Activated T-helper 17 cell treated with anti-CD3 and anti-CD28 coated beads, Interleukin-2, amount 50 U/mL, for 72 hours (primary cell): ENCODE data around the gene TASOR2. TPM values are rescaled to one million over a fixed set of nuclear protein-coding genes. Genes with fewer than 3 reads are reported as not detected.

Source experiments
- ATAC-seq: fragments of 150-1000 bp; cut with Tn5 transposase; replicated peaks from 2 replicates; pipeline ENCODE4 v1.10.0; 2021; ENCODE audit warnings: mild to moderate bottlenecking, moderate library complexity
- H3K27ac Mint-ChIP-seq: one replicate; pipeline ENCODE4 v1.8.0; 2022; ENCODE audit warnings: mixed read lengths
- H3K27me3 Mint-ChIP-seq: one replicate; pipeline ENCODE4 v1.8.0; 2022; ENCODE audit warnings: mixed read lengths
- H3K36me3 Mint-ChIP-seq: one replicate; pipeline ENCODE4 v1.8.0; 2022; ENCODE audit warnings: low read depth, mild to moderate bottlenecking, mixed read lengths
- H3K4me1 Mint-ChIP-seq: one replicate; pipeline ENCODE4 v1.8.0; 2022; ENCODE audit warnings: mixed read lengths
- H3K4me3 Mint-ChIP-seq: one replicate; pipeline ENCODE4 v1.8.0; 2022; ENCODE audit warnings: mild to moderate bottlenecking, mixed read lengths
- H3K9me3 Mint-ChIP-seq: one replicate; pipeline ENCODE4 v1.8.0; 2022; ENCODE audit warnings: mixed read lengths
- total RNA-seq, 2 donors: library from RNA; stranded (reverse); gene quantifications; one replicate each; pipeline ENCODE4 v1.2.3, GENCODE V29; 2022

TASOR2 gene
- total RNA-seq, 2 donors from 2014 or later = 48.9 to 51.6 TPM

DNA sequence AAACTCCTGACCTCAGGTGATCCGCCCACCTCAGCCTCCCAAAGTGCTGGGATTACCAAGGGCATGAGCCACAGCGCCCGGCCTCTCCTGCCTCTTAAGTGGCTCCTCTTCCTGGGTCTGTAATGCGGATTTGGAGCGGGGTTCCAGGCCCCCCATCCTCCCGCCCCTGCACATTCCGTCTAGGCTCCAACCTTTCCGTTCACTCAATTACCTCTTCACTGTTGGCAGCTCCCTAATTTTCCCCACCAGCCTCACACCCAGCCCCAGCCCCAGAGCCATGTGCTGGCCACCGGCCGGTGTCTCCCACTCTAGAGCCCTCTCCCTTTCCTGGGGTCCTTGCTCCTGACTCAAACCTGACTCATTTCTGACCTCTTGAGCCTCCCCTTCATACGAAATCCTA lies 34.9 kb upstream of the TASOR2 start:
- Mint-ChIP-seq H3K27ac (no peak overlapping the region), H3K9me3 (no peaks in the 10 kb centered on the region), H3K36me3 (peaks cover 27% of the 10 kb centered on the region), H3K4me1 (peaks cover 5% of the 10 kb centered on the region), H3K4me3 (no peak overlapping the region), H3K27me3 (no peaks in the 10 kb centered on the region)
- ATAC-seq = no peak

DNA sequence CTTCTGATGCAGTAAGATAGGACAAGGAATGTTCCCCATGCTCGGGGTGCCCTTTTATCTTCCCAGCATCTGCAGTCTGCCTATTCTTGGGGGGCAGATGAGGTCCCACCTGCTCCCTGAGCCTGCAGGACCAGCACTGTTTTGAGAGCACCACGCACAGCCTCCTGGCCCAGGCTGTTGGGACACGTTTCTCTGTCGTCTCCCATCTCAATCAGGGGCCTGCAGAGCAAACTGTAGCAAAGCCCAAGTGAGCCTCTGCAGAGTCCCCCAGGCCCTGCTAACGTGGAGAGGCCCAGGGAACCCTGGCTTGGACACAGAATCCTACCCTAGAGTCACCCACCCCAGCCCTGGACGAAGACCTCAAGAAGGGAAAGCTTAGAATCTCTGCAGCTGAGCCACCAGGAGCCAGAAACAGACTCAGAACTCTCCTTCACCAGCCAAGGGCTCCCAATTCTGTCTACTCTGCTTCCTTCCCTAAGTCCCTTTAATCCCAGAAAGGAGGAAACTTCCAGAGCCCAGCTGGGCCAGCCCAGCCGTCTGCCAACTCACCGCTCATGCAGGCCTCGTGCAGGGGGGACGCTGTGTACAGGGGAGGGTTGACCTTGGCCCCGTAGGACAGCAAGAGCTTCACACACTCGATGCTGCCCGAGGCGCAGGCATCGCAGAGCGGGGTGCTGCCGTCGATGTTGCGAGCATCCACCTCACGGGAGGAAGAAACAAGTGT lies 33.8 kb upstream of the TASOR2 start:
- no peak for ATAC-seq
- Mint-ChIP-seq H3K27ac (no peak overlapping the region), H3K9me3 (no peaks in the 10 kb centered on the region), H3K36me3 (peaks cover 27% of the 10 kb centered on the region), H3K4me1 (peaks cover 13% of the 10 kb centered on the region), H3K4me3 (no peak overlapping the region), H3K27me3 (no peaks in the 10 kb centered on the region)

DNA sequence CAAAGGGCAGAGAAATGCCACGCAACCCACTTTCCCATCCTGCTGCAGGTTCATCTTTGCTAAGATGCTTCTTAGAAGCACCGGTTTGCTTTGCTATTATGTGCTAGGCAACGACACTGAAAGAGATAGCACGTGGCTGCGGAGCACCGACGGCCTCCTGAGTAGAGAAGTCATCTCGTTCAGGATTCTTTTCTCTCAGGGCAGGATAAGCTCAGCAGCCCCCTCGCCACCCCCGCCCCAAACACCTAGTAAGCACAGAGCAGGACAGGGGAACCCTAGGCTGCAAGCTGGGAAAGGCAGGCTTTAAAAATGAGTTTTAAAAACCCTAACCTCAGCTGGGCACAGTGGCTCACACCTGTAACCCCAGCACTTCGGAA lies 33.3 kb upstream of the TASOR2 start:
- no peaks in the 10 kb centered on the region for H3K9me3 Mint-ChIP-seq
- peaks cover 27% of the 10 kb centered on the region for H3K36me3 Mint-ChIP-seq
- H3K27me3 Mint-ChIP-seq = no peaks in the 10 kb centered on the region
- H3K4me1 Mint-ChIP-seq = peaks cover 13% of the 10 kb centered on the region
- no peak for ATAC-seq
- no peak overlapping the region for H3K4me3 Mint-ChIP-seq
- no peak overlapping the region for H3K27ac Mint-ChIP-seq

DNA sequence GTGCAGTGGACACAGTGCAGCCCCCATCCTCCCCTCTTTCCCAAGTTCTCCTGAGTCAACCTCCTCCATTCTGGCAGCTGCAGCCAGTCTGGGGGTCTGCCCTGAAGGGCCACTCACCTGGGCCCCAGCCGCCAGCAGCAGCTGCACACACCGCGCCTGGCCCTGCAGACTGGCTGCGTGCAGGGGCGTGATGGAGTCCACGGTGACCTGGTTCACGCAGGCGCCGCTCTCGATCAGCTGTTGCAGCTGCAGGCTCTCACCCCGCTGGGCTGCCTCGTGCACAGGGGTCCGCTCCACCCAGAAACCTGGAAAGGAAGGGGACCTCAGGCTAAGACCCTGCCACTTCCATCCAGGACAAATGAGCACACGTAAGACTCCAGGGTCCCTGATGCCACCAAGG lies 31.9 kb upstream of the TASOR2 start:
- Mint-ChIP-seq H3K4me1 (peaks cover 21% of the 10 kb centered on the region), H3K27me3 (no peaks in the 10 kb centered on the region), H3K4me3 (no peak overlapping the region), H3K27ac (no peak overlapping the region), H3K9me3 (no peaks in the 10 kb centered on the region), H3K36me3 (peaks cover 21% of the 10 kb centered on the region)
- ATAC-seq = no peak

DNA sequence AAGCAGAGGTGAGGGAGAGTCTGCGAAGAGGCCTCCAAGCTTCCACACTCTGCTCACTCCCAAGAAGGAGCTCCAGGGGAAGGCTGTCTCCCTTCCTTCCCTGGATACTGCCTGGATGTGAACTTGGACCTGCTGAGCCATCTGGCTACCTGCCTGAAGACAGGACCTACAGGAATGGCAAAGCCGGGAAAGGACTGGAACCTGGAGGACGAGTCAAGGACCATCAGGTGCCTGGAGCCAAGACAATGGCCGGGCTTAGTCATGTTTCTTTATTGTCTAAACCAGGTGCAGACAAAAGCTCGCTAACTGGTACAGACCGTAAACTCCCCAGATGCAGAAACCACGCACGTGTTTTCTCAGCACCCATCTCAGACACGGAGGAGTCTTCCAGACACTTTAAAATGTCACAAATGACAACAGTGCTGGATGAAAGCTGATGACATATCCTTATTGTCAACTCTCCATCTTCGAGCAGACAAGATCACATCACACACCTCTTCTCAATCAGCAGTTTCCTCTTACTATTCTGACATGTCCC lies 30.4 kb upstream of the TASOR2 start:
- no peak for ATAC-seq
- Mint-ChIP-seq H3K36me3 (peaks cover 7% of the 10 kb centered on the region), H3K4me1 (peaks cover 20% of the 10 kb centered on the region), H3K4me3 (peak overlapping the region; percentile 28), H3K27me3 (no peaks in the 10 kb centered on the region), H3K9me3 (no peaks in the 10 kb centered on the region), H3K27ac (peak overlapping the region; percentile 20)

DNA sequence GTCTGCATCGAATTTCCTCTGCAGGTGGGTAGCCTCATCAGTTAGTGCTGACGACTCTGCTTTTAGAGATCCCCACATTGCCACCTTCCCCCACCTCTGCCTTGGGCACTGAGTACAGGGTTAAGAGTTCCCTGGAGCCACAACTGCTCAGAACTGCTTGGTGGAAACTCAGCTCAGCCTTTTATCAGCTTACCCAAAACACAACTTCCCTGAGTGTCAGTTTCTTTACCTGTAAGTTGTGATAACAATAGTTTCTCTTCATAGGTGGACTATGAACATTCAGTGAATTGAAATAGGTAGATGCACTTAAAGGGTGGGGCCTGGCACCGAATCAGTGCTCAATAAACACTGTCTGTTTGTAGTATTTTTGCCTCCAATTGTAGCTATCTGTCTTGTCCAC lies 29.5 kb upstream of the TASOR2 start:
- H3K36me3 Mint-ChIP-seq = no peaks in the 10 kb centered on the region
- H3K4me3 Mint-ChIP-seq = no peak overlapping the region
- peaks cover 28% of the 10 kb centered on the region for H3K4me1 Mint-ChIP-seq
- H3K27ac Mint-ChIP-seq = peak overlapping the region; percentile 73
- no peaks in the 10 kb centered on the region for H3K9me3 Mint-ChIP-seq
- peak; percentile 34 for ATAC-seq
- H3K27me3 Mint-ChIP-seq = no peaks in the 10 kb centered on the region

DNA sequence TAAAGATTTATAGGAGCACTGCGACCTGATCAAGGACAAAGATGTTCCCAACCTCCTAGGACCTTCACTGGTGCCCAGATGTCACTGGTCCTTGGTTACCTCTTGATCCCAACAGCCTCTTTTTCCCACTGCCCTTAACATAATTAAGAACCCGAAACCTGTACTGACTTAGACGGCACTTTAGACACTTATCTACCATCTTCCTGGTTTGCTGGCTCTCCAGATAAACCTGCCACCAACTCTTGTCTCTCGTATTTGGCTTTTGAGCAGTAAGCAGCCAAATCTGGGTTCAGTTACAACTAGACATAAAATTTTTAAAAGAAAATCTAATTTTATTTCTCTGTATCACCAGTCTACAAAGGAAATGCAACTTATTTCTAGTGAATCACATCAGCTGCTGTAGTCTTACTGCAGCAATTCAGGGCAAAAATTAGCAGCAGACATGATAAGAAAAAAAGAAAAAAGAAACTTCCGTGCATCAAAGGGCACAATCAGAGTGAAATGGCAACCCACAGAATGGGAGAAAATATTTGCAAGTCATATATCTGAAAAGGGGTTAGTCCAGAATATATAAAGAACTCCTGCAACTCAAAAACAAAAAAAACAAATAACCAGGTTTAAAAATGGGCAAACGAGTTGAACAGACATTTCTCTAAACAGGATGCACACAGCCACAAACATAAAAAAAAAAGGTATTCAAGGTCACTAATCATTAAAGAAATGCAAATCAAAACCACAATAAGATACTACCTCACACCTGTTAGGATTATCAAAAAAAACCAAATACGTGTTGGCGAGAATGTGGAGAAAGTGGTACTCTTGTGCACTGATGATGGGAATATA lies 27.7 kb upstream of the TASOR2 start:
- Mint-ChIP-seq H3K27ac (peak overlapping the region; percentile 23), H3K4me1 (peaks cover 38% of the 10 kb centered on the region), H3K36me3 (no peaks in the 10 kb centered on the region), H3K27me3 (no peaks in the 10 kb centered on the region), H3K4me3 (peak overlapping the region; percentile 41), H3K9me3 (no peaks in the 10 kb centered on the region)
- no peak for ATAC-seq

DNA sequence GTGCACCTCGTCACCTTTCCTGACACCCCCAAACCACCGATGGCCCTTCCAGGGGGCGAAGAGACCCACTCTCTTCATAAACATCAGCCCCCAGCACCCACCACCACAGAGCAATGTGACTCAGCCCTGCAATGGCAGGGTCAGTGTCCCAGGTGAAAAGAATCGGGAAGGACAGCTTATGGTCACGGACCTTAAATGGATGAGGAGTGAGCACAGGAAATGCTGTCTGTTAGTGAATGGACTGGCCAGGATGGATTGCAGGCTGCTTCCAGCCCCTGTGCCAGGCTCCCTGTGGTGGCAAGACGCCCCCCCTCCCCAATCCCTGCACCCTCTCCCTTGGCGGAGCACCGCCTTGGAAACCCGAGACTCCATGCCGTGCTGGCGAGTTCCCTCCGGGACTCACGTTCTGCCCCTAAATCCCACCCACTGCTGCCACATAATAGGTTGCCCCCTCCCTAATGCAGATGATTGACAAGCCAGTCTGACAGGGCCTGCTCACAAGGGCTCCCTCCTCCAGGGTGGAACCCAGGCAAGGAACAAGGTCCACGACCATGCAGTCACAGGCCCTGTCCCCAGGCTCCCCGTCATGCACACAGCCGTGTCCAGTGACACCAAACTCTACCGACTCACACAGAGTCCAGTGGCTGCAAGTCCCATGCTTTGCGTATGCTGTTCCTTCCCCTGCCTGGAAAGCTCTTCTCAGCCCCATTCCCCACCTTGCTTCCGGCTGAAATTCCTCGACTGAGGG lies 25.6 kb upstream of the TASOR2 start:
- no peak for ATAC-seq
- H3K36me3 Mint-ChIP-seq = no peaks in the 10 kb centered on the region
- H3K27me3 Mint-ChIP-seq = no peaks in the 10 kb centered on the region
- H3K4me1 Mint-ChIP-seq = peaks cover 38% of the 10 kb centered on the region
- no peaks in the 10 kb centered on the region for H3K9me3 Mint-ChIP-seq
- no peak overlapping the region for H3K4me3 Mint-ChIP-seq
- H3K27ac Mint-ChIP-seq = no peak overlapping the region

DNA sequence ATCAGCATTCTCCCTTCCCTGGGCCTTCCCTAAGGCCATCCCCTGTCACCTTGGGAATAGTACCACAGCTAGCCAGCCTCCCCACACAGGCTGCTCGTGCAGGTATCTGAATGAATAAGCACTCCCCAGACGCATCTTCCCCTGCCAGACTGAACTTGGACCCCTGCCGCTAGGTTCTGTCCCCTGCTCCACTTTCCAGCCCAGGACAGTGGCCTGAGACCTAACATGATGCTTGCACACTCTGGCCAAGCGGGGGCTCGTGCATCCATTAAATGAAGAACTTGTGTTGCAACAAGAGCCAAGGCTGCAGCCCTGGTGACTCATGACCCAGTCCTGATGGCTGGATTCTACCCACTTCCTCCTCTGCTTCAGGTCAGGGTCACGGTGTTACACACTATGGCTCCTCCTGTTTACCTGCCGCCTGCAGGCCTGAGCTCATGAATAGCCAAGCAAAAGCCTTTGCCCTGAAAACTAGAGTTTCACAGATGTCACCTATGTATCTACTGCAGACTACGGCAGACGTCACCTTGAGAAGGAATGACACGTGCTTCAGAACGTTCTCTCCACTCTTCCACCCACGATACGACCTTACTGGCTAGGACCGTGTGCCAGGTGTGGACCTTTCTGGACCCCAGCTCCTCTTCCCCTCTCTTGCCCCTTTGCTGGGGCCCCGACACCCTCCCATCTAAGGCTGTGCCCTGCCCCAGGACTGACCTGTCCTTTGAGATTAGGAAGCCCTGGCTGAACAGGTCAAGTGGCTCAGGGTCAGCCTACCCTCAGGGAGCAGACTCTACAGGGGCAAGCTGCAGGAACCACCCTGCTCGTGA lies 24.7 kb upstream of the TASOR2 start:
- Mint-ChIP-seq H3K9me3 (no peaks in the 10 kb centered on the region), H3K4me1 (peaks cover 38% of the 10 kb centered on the region), H3K27ac (peak overlapping the region; percentile 65), H3K36me3 (no peaks in the 10 kb centered on the region), H3K27me3 (no peaks in the 10 kb centered on the region), H3K4me3 (peak overlapping the region; percentile 34)
- peak; percentile 86 for ATAC-seq

DNA sequence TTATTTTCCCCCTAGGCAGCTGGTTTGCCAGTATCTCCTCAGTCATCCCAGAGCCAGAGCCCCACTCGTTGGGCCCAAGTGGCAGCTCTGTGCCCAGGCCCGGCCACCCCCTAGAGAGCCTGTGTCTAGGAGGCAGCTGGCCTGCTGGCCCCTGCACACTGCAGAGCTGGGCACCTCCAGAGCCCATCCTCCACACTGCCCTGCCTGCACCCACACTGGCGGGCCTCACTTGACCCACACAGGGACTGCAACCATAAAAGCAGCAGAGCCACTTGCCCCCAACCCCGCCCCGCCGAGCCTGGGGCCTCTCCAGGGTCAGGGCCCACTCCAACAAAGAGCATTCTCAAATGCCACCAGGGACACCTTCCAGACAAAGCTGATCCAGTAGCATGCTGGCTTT lies 23.6 kb upstream of the TASOR2 start:
- Mint-ChIP-seq H3K27me3 (no peaks in the 10 kb centered on the region), H3K36me3 (no peaks in the 10 kb centered on the region), H3K4me1 (peaks cover 34% of the 10 kb centered on the region), H3K9me3 (no peaks in the 10 kb centered on the region), H3K27ac (peak overlapping the region; percentile 65), H3K4me3 (no peak overlapping the region)
- ATAC-seq = no peak

DNA sequence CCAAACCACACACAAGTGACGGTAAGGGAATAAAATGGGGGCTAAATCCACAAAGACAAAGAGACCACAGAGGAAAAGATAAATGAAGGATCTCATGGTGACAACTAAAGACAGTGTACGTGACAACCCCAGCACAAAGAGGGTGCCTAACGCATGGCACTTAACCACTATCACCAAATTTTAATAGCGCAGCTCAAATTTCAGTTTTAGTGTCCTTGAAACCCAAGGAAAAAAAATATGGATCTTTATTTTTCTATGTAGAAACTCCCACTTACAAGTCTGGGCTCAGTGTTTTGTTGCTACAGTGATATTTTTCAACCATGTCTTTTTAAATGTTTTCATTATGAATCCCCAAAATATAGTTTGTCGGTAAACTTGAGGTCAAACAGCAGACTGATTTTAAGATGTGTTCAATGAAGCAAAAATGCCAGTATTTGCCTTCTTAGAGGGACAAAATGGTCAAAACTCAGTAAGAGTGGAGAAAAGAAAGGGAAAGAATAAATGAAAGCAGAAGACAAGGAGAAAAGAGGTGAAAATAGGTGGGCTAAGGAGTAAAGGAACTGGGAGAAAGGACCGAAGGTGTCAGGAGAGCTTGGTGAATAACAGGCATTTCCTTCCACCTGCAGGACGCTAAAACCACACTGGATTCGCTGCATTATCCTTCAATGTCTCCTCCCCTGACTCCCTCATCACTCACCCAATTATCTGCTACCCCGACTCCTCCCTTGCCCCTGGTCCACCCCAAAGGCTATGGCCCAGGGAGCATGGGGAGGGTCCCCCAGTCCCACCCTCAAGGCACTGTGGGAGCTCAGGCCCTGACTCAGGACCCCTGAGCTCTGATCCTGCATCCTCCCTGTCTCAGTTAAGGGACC lies 21.7 kb upstream of the TASOR2 start:
- H3K9me3 Mint-ChIP-seq = no peaks in the 10 kb centered on the region
- no peaks in the 10 kb centered on the region for H3K36me3 Mint-ChIP-seq
- peaks cover 29% of the 10 kb centered on the region for H3K4me1 Mint-ChIP-seq
- H3K4me3 Mint-ChIP-seq = no peak overlapping the region
- no peak overlapping the region for H3K27ac Mint-ChIP-seq
- no peaks in the 10 kb centered on the region for H3K27me3 Mint-ChIP-seq
- ATAC-seq = no peak

DNA sequence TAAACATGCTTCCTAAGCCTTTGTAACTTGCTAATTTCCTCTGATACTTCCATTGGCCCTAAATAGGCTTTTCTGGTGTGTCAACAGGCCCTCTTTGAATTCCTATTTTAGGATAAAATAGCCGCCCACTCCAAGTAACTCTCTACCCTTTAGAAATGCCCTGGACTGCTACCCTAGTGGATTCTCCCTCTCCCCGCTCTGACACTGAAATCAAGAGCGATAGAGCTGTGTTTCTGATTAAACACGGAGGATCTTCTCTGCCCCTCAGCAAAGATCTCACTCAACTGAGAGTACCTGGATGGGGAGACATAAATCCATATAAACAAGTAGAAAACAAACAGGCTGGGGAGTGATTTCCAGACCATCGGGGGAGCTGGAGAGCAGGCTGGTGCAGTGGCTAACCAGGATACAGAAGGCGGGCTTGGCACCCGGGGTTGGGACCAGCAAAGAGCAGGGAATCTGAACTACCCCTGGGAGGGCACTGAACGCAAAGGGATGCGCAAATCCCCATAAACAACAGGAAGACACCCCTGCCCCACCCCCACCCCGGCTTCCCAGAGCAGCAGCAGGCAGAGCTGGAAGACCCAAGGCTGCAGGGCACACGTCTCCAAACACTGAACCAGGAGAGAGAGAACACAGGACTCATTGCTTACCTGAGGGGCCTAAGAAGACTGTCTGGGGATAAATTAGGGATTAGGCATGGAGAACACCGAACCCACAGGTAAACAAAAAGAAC lies 20.8 kb upstream of the TASOR2 start:
- H3K9me3 Mint-ChIP-seq = no peaks in the 10 kb centered on the region
- no peak for ATAC-seq
- peaks cover 29% of the 10 kb centered on the region for H3K4me1 Mint-ChIP-seq
- no peaks in the 10 kb centered on the region for H3K36me3 Mint-ChIP-seq
- no peaks in the 10 kb centered on the region for H3K27me3 Mint-ChIP-seq
- H3K4me3 Mint-ChIP-seq = no peak overlapping the region
- H3K27ac Mint-ChIP-seq = no peak overlapping the region
